HG02884 (cell line): ENCODE data around the gene KCNJ18.
A peak's percentile ranks its signal among the peaks of the same experiment; 100 is the strongest.
"Not testable (repeated sequence)": the region's sequence is repeated elsewhere in the genome, so short reads cannot be mapped to it uniquely, and the experiment has no call there.

Experiments used
- ATAC-seq: cut with Tn5 transposase; IDR thresholded peaks from one replicate; pipeline ENCODE4 v1.9.1; 2021; ENCODE audit warnings: mild to moderate bottlenecking, moderate library complexity; ENCODE audit not compliant: unreplicated experiment

KCNJ18 gene

GRCh38 chr17:21719511-21720226 is 27.3 kb downstream of the KCNJ18 start:
- ATAC-seq, result not testable (repeated sequence)

GRCh38 chr17:21720566-21720965 is 28.2 kb downstream of the KCNJ18 start:
- not testable (repeated sequence) for ATAC-seq

- not testable (repeated sequence) for ATAC-seq
Observed at GRCh38 chr17:21722268-21722667, 29.9 kb downstream of the KCNJ18 start.

- ATAC-seq, result peak; percentile 57
Observed at GRCh38 chr17:21724216-21725006, 32.1 kb downstream of the KCNJ18 start.

GRCh38 chr17:21731076-21731475 is 38.8 kb downstream of the KCNJ18 start:
- ATAC-seq, result not testable (repeated sequence)

- ATAC-seq, result not testable (repeated sequence)
Observed at GRCh38 chr17:21733931-21734330, 41.6 kb downstream of the KCNJ18 start.

- not testable (repeated sequence) for ATAC-seq
Observed at GRCh38 chr17:21735814-21736213, 43.5 kb downstream of the KCNJ18 start.

GRCh38 chr17:21737015-21737580 is 44.8 kb downstream of the KCNJ18 start:
- not testable (repeated sequence) for ATAC-seq

- not testable (repeated sequence) for ATAC-seq
Observed at GRCh38 chr17:21738241-21738640, 45.9 kb downstream of the KCNJ18 start.

GRCh38 chr17:21738877-21739474 is 46.7 kb downstream of the KCNJ18 start:
- peak; percentile 60 for ATAC-seq

GRCh38 chr17:21739485-21739884 is 47.2 kb downstream of the KCNJ18 start:
- not testable (repeated sequence) for ATAC-seq

- ATAC-seq, result not testable (repeated sequence)
Observed at GRCh38 chr17:21740836-21741235, 48.5 kb downstream of the KCNJ18 start.

- ATAC-seq, result not testable (repeated sequence)
Observed at GRCh38 chr17:21741520-21741919, 49.2 kb downstream of the KCNJ18 start.

- no peak for ATAC-seq
Observed at GRCh38 chr17:21742326-21742725, 50.0 kb downstream of the KCNJ18 start.

GRCh38 chr17:21744151-21744550 is 51.8 kb downstream of the KCNJ18 start:
- ATAC-seq, result not testable (repeated sequence)

- ATAC-seq, result not testable (repeated sequence)
Observed at GRCh38 chr17:21744621-21745020, 52.3 kb downstream of the KCNJ18 start.

GRCh38 chr17:21745385-21746054 is 53.2 kb downstream of the KCNJ18 start:
- not testable (repeated sequence) for ATAC-seq

GRCh38 chr17:21746415-21746814 is 54.1 kb downstream of the KCNJ18 start:
- not testable (repeated sequence) for ATAC-seq

- ATAC-seq, result not testable (repeated sequence)
Observed at GRCh38 chr17:21747195-21747915, 55.0 kb downstream of the KCNJ18 start.

GRCh38 chr17:21748686-21749085 is 56.4 kb downstream of the KCNJ18 start:
- not testable (repeated sequence) for ATAC-seq
